Trophoblast cell (in vitro differentiated cells and primary cell): ENCODE results near the gene SEC61B.
"Not testable (repeated sequence)": the region's sequence is repeated elsewhere in the genome, so short reads cannot be mapped to it uniquely, and the experiment has no call there.

Experiments used
- DNase-seq, 2 donors: peaks; one replicate each; pipeline ENCODE4 v3.0.0-alpha.2; 2016
- H2AFZ ChIP-seq: 2 replicates; pipeline ENCODE4 v1.6.1; 2013; ENCODE audit warnings: low read length, moderate library complexity, mild to moderate bottlenecking; ENCODE audit not compliant: insufficient read depth, poor library complexity
- H2AK5ac ChIP-seq: 2 replicates; pipeline ENCODE4 v1.6.1; 2013; ENCODE audit warnings: mild to moderate bottlenecking, low read length
- H2BK120ac ChIP-seq: 2 replicates; pipeline ENCODE4 v1.6.1; 2013; ENCODE audit warnings: low read length, mild to moderate bottlenecking, moderate library complexity; ENCODE audit not compliant: insufficient read depth, poor library complexity
- H2BK12ac ChIP-seq: 2 replicates; pipeline ENCODE4 v1.6.1; 2013; ENCODE audit warnings: mild to moderate bottlenecking, low read length, moderate library complexity
- H2BK5ac ChIP-seq: 2 replicates; pipeline ENCODE4 v1.6.1; 2013; ENCODE audit warnings: low read length, low read depth, moderate library complexity, mild to moderate bottlenecking; ENCODE audit not compliant: poor library complexity
- H3K14ac ChIP-seq: 2 replicates; pipeline ENCODE4 v1.6.1; 2013; ENCODE audit warnings: mild to moderate bottlenecking, low read length
- H3K18ac ChIP-seq: 2 replicates; pipeline ENCODE4 v1.6.1; 2013; ENCODE audit warnings: mild to moderate bottlenecking, low read length
- H3K23ac ChIP-seq: 2 replicates; pipeline ENCODE4 v1.6.1; 2013; ENCODE audit warnings: low read length
- H3K27ac ChIP-seq: 2 replicates; pipeline ENCODE4 v1.5.1; 2013; ENCODE audit warnings: low read depth, mild to moderate bottlenecking, inconsistent platforms, low read length, moderate library complexity
- H3K27me3 ChIP-seq: 2 replicates; pipeline ENCODE4 v1.6.1; 2013; ENCODE audit warnings: inconsistent platforms, mild to moderate bottlenecking, low read length, moderate library complexity; ENCODE audit not compliant: insufficient read depth
- H3K36me3 ChIP-seq, 2 experiments: 1 replicate in 1 of 2; 2 replicates in 1 of 2; pipeline ENCODE4 v1.6.1; 2013; ENCODE audit warnings: low read length in 2 of 2, mild to moderate bottlenecking in 2 of 2, moderate library complexity in 1 of 2; ENCODE audit not compliant: insufficient read depth in 2 of 2, control insufficient read depth in 1 of 2
- H3K4ac ChIP-seq: 2 replicates; pipeline ENCODE4 v1.6.1; 2013; ENCODE audit warnings: low read depth, mild to moderate bottlenecking, low read length, moderate library complexity
- H3K4me1 ChIP-seq, 2 experiments: 1 replicate in 1 of 2; 2 replicates in 1 of 2; pipeline ENCODE4 v1.6.1; 2013; ENCODE audit warnings: low read length in 2 of 2, mild to moderate bottlenecking in 2 of 2, moderate library complexity in 1 of 2; ENCODE audit not compliant: insufficient read depth in 2 of 2, control insufficient read depth in 1 of 2
- H3K4me2 ChIP-seq: 2 replicates; pipeline ENCODE4 v1.6.1; 2013; ENCODE audit warnings: inconsistent platforms, mild to moderate bottlenecking, low read length, moderate library complexity
- H3K4me3 ChIP-seq: 2 replicates; pipeline ENCODE4 v1.5.1; 2013; ENCODE audit warnings: mild to moderate bottlenecking, low read depth, low read length, inconsistent platforms
- H3K79me1 ChIP-seq: one replicate; pipeline ENCODE4 v1.6.1; 2013; ENCODE audit warnings: low read length
- H3K79me2 ChIP-seq: 2 replicates; pipeline ENCODE4 v1.6.1; 2013; ENCODE audit warnings: low read length, mild to moderate bottlenecking; ENCODE audit not compliant: control insufficient read depth, insufficient read depth, poor library complexity
- H3K9ac ChIP-seq: 2 replicates; pipeline ENCODE4 v1.6.1; 2013; ENCODE audit warnings: mild to moderate bottlenecking, low read length
- H3K9me3 ChIP-seq: 2 replicates; pipeline ENCODE4 v1.6.1; 2013; ENCODE audit warnings: low read depth, mild to moderate bottlenecking, control low read depth, inconsistent platforms, low read length; ENCODE audit not compliant: insufficient read depth
- H4K12ac ChIP-seq: 2 replicates; pipeline ENCODE4 v1.6.1; 2013; ENCODE audit warnings: low read depth, mild to moderate bottlenecking, low read length, moderate library complexity
- H4K8ac ChIP-seq: 2 replicates; pipeline ENCODE4 v1.6.1; 2013; ENCODE audit warnings: low read depth, mild to moderate bottlenecking, low read length, moderate library complexity
- H4K91ac ChIP-seq: one replicate; pipeline ENCODE4 v1.6.1; 2013; ENCODE audit warnings: low read depth, mild to moderate bottlenecking, low read length, moderate library complexity
- WGBS: extraction: QIAGEN DNeasy Blood & Tissue Kit; methylation state at CpG from one replicate; pipeline ENCODE4 v1.1.7; 2013; ENCODE audit warnings: missing lambda C conversion rate; ENCODE audit not compliant: insufficient read length, insufficient coverage; ENCODE audit errors: extremely low coverage; 5-methylcytosine and 5-hydroxymethylcytosine counted together

SEC61B gene

DNA sequence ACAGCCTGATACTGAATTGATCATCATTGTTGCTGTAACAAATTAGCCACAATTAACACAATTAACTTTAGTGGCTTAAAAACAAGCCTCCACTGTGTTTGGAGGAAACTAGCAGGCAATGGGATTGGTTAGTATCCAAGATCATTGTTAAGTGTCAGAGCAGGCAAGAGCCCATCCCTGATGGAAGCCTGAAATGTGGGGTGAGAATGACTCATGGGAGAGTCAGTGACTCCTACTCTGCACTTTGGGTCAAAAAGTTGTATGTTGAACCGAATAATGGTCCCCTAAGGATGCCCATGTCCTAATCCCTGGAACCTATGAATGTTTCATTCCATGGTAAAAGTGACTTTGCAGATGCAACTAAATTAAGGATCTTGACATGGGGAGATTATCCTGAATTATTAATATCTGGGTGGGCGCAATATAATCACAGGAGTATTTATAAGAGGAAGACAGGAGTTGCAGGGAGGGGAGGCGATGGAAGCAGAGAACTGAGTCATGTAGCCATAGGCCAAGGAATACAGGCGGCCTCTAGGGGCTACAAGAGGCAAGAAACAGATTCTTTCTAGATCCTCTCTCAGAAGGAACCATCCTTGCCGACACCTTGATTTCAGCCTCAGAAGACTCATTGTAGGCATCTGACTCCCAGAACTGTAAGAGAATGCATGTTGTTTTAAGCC, 29.2 kb upstream of the SEC61B start:
- peaks cover 2% of the 10 kb centered on the region for H3K9me3 ChIP-seq
- WGBS, result no CpG with 5 or more reads among the region's 5 CpGs

GRCh38 chr9:99193466-99193821, 28.6 kb upstream of the SEC61B start:
- no peaks in the 10 kb centered on the region for H3K79me2 ChIP-seq
- no peak overlapping the region for H2AFZ ChIP-seq
- no peak overlapping the region for H2BK120ac ChIP-seq
- H3K4me3 ChIP-seq, result no peak overlapping the region
- no peaks in the 10 kb centered on the region for H3K4me1 ChIP-seq
- no CpG with 5 or more reads among the region's 2 CpGs for WGBS
- no peak overlapping the region for H2BK12ac ChIP-seq
- no peak overlapping the region for H4K12ac ChIP-seq
- no peak overlapping the region for H3K18ac ChIP-seq
- H3K27me3 ChIP-seq, result no peaks in the 10 kb centered on the region
- H3K79me1 ChIP-seq, result no peaks in the 10 kb centered on the region
- no peak overlapping the region for H3K27ac ChIP-seq
- H2AK5ac ChIP-seq, result no peak overlapping the region
- H3K9ac ChIP-seq, result no peak overlapping the region
- no peak overlapping the region for H4K8ac ChIP-seq
- H3K4ac ChIP-seq, result no peak overlapping the region
- peaks cover 2% of the 10 kb centered on the region for H3K9me3 ChIP-seq
- no peaks in the 10 kb centered on the region for H3K36me3 ChIP-seq
- H3K4me2 ChIP-seq, result no peak overlapping the region
- H3K14ac ChIP-seq, result no peak overlapping the region
- no peak overlapping the region for H4K91ac ChIP-seq
- H2BK5ac ChIP-seq, result no peak overlapping the region
- H3K23ac ChIP-seq, result no peak overlapping the region
- no peak for DNase-seq

More for the DNA sequence above, 29.2 kb upstream of the SEC61B start:
- Histone ChIP-seq H4K8ac (no peak overlapping the region), H3K4me3 (no peak overlapping the region), H3K23ac (no peak overlapping the region), H3K4me2 (no peak overlapping the region), H3K14ac (no peak overlapping the region), H3K4ac (no peak overlapping the region), H3K18ac (no peak overlapping the region), H4K91ac (no peak overlapping the region), H3K9ac (no peak overlapping the region), H3K27ac (no peak overlapping the region), H3K36me3 (no peaks in the 10 kb centered on the region), H2BK12ac (no peak overlapping the region), H4K12ac (no peak overlapping the region), H3K79me2 (no peaks in the 10 kb centered on the region), H2AK5ac (no peak overlapping the region), H2BK120ac (no peak overlapping the region), H3K27me3 (no peaks in the 10 kb centered on the region), H3K4me1 (no peaks in the 10 kb centered on the region), H2AFZ (no peak overlapping the region), H2BK5ac (no peak overlapping the region), H3K79me1 (no peaks in the 10 kb centered on the region)
- peak in 1 of 2 donors; percentile 23 for DNase-seq

DNA sequence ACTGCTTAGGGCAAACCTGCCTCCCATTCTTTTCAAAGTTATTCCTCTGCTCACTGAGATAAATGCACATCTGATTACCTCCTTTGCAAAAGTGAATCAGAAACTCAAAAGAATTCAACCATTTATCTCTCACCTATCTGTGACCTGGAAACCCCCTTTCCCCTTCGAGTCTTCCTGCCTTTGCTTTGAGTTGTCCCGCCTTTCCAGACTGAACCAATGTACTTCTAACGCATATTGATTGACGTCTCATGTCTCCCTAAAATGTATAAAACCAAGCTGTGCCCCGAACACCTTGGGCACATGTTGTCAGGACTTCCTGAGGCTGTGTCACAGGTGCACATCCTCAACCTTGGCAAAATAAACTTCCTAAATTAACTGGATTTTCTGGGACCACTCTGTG, 25.6 kb upstream of the SEC61B start:
- H4K91ac ChIP-seq, H3K9ac ChIP-seq, H3K9me3 ChIP-seq, H3K36me3 ChIP-seq, H3K18ac ChIP-seq, H3K23ac ChIP-seq, H3K4me2 ChIP-seq, H2AK5ac ChIP-seq, H3K27me3 ChIP-seq, H3K79me1 ChIP-seq, H4K8ac ChIP-seq, H3K27ac ChIP-seq, H2BK12ac ChIP-seq, H2AFZ ChIP-seq, H3K4me3 ChIP-seq, H3K79me2 ChIP-seq, H2BK120ac ChIP-seq, H2BK5ac ChIP-seq, H4K12ac ChIP-seq, H3K4me1 ChIP-seq, H3K4ac ChIP-seq, H3K14ac ChIP-seq, DNase-seq: not testable (repeated sequence)
- no CpG with 5 or more reads among the region's 5 CpGs for WGBS

DNA sequence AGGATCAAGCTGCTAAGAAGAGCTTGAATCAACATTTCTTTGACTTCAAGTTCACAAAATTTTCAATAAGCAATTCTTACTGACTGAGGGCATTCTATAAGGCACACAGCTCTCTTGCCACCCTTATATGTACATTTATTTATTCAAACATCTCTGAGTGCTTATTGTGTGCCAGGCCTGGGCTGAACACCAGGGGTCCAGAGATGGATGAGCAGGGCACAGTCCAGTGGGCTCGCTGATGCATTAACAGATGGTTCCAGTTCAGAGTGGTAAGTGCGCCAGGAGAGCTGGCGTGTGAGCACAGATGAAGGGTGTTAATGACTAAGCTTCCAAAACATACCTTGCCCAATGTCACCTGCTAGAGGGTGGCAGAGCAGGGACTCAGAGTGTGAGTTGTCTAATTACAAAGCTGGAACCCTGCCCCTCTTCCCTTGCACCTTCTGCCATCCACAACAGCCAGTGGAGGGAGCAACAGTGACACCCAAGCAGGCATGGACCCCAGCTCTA, 24.9 kb upstream of the SEC61B start:
- H3K4me2 ChIP-seq, result peak overlapping the region; percentile 12
- H2BK5ac ChIP-seq, result no peak overlapping the region
- no peak overlapping the region for H2BK12ac ChIP-seq
- no peaks in the 10 kb centered on the region for H3K4me1 ChIP-seq
- no peak overlapping the region for H3K4ac ChIP-seq
- peak overlapping the region; percentile 84 for H3K23ac ChIP-seq
- H4K12ac ChIP-seq, result no peak overlapping the region
- peaks cover 2% of the 10 kb centered on the region for H3K9me3 ChIP-seq
- no peak overlapping the region for H2BK120ac ChIP-seq
- no peaks in the 10 kb centered on the region for H3K79me2 ChIP-seq
- no peaks in the 10 kb centered on the region for H3K27me3 ChIP-seq
- H3K79me1 ChIP-seq, result no peaks in the 10 kb centered on the region
- no peak overlapping the region for H3K14ac ChIP-seq
- H3K27ac ChIP-seq, result no peak overlapping the region
- no peak overlapping the region for H2AFZ ChIP-seq
- no peak overlapping the region for H2AK5ac ChIP-seq
- H3K18ac ChIP-seq, result no peak overlapping the region
- WGBS, result no CpG with 5 or more reads among the region's 3 CpGs
- DNase-seq, result no peak
- no peak overlapping the region for H3K4me3 ChIP-seq
- no peaks in the 10 kb centered on the region for H3K36me3 ChIP-seq
- no peak overlapping the region for H3K9ac ChIP-seq
- H4K8ac ChIP-seq, result no peak overlapping the region
- no peak overlapping the region for H4K91ac ChIP-seq
